ENCODE measurements around the gene MTMR2.

The MTMR2 gene

GRCh38 chr11:95920460-95921105 is 3.3 kb downstream of the MTMR2 start:
- H3K4me1 ChIP-seq = no peaks in the 10 kb centered on the region
- H3K4me3 ChIP-seq (ENCODE audit: low read depth, low read length) = no peak overlapping the region
- H3K9ac ChIP-seq = no peak overlapping the region
- no peak overlapping the region for H3K27ac ChIP-seq
- no peaks in the 10 kb centered on the region for H3K79me2 ChIP-seq
- H3K36me3 ChIP-seq (ENCODE audit: control insufficient read depth, insufficient read depth, low read length) = no peaks in the 10 kb centered on the region
- H3K4me2 ChIP-seq (ENCODE audit: low read length) = no peak overlapping the region
- H3K9me3 ChIP-seq (ENCODE audit: control insufficient read depth, low read length) = no peaks in the 10 kb centered on the region
- TF ChIP-seq CTCF (IDR thresholded peaks at IDR 0.05) = no peak
- H3K27me3 ChIP-seq (ENCODE audit: control insufficient read depth, insufficient read depth, low read length) = no peaks in the 10 kb centered on the region
- no peak overlapping the region for H2AFZ ChIP-seq

- TF ChIP-seq CTCF (IDR thresholded peaks at IDR 0.05) = no peak
- Histone ChIP-seq H3K4me3 (ENCODE audit: low read depth, low read length) (no peak overlapping the region), H2AFZ (no peak overlapping the region), H3K27ac (no peak overlapping the region), H3K79me2 (no peaks in the 10 kb centered on the region), H3K9ac (no peak overlapping the region), H3K27me3 (ENCODE audit: control insufficient read depth, insufficient read depth, low read length) (no peaks in the 10 kb centered on the region), H3K4me1 (no peaks in the 10 kb centered on the region), H3K36me3 (ENCODE audit: control insufficient read depth, insufficient read depth, low read length) (no peaks in the 10 kb centered on the region), H3K4me2 (ENCODE audit: low read length) (no peak overlapping the region), H3K9me3 (ENCODE audit: control insufficient read depth, low read length) (no peaks in the 10 kb centered on the region)
Measured at GRCh38 chr11:95919514-95919913, 4.4 kb downstream of the MTMR2 start.

- Histone ChIP-seq H3K36me3 (ENCODE audit: control insufficient read depth, insufficient read depth, low read length) (no peaks in the 10 kb centered on the region), H3K4me2 (ENCODE audit: low read length) (no peak overlapping the region), H3K9ac (no peak overlapping the region), H2AFZ (no peak overlapping the region), H3K79me2 (no peaks in the 10 kb centered on the region), H3K4me3 (ENCODE audit: low read depth, low read length) (no peak overlapping the region), H3K27ac (no peak overlapping the region), H3K27me3 (ENCODE audit: control insufficient read depth, insufficient read depth, low read length) (no peaks in the 10 kb centered on the region), H3K9me3 (ENCODE audit: control insufficient read depth, low read length) (no peaks in the 10 kb centered on the region), H3K4me1 (no peaks in the 10 kb centered on the region)
- TF ChIP-seq CTCF (IDR thresholded peaks at IDR 0.05) = no peak
Measured at GRCh38 chr11:95918720-95919119, 5.2 kb downstream of the MTMR2 start.

GRCh38 chr11:95918056-95918455 is 5.9 kb downstream of the MTMR2 start:
- no peak for TF ChIP-seq CTCF (IDR thresholded peaks at IDR 0.05)
- Histone ChIP-seq H3K36me3 (ENCODE audit: control insufficient read depth, insufficient read depth, low read length) (no peaks in the 10 kb centered on the region), H3K4me3 (ENCODE audit: low read depth, low read length) (no peak overlapping the region), H3K4me2 (ENCODE audit: low read length) (no peak overlapping the region), H3K79me2 (no peaks in the 10 kb centered on the region), H3K9me3 (ENCODE audit: control insufficient read depth, low read length) (no peaks in the 10 kb centered on the region), H3K4me1 (no peaks in the 10 kb centered on the region), H3K9ac (no peak overlapping the region), H3K27ac (no peak overlapping the region), H3K27me3 (ENCODE audit: control insufficient read depth, insufficient read depth, low read length) (no peaks in the 10 kb centered on the region), H2AFZ (no peak overlapping the region)

All from parathyroid adenoma (tissue), 2 donors.